Smooth muscle cell (in vitro differentiated cells): ENCODE data around the gene CALD1. TPM values are rescaled to one million over a fixed set of nuclear protein-coding genes. Genes with fewer than 3 reads are reported as not detected.

Source experiments
- DNase-seq: peaks from one replicate; lab custom pipeline; 2025; ENCODE audit not compliant: unreplicated experiment; lab: John Stamatoyannopoulos, UW
- H2AFZ ChIP-seq: fragments of 200-600 bp; sonication (generic); 2 replicates; pipeline ENCODE4 v1.6.0; 2016; ENCODE audit warnings: antibody characterized with exemption, low read depth, mild to moderate bottlenecking
- H3F3A ChIP-seq: fragments of 200-600 bp; sonication (generic); 2 replicates; pipeline ENCODE4 v1.6.0; 2017; ENCODE audit warnings: antibody characterized with exemption, low read depth
- H3K27ac ChIP-seq: fragments of 200-600 bp; sonication (generic); 2 replicates; pipeline ENCODE4 v1.5.1; 2016; ENCODE audit warnings: low read depth, mild to moderate bottlenecking
- H3K27me3 ChIP-seq: fragments of 200-600 bp; sonication (generic); 2 replicates; pipeline ENCODE4 v1.6.1; 2016; ENCODE audit warnings: low read depth, mild to moderate bottlenecking
- H3K36me3 ChIP-seq: fragments of 200-600 bp; sonication (generic); 2 replicates; pipeline ENCODE4 v1.5.1; 2016; ENCODE audit warnings: low read depth
- H3K4me1 ChIP-seq: fragments of 200-600 bp; sonication (generic); 2 replicates; pipeline ENCODE4 v1.5.1; 2016; ENCODE audit warnings: low read depth
- H3K4me2 ChIP-seq: fragments of 200-600 bp; sonication (generic); 2 replicates; pipeline ENCODE4 v1.6.0; 2016; ENCODE audit warnings: mild to moderate bottlenecking
- H3K4me3 ChIP-seq: fragments of 200-600 bp; sonication (generic); 2 replicates; pipeline ENCODE4 v1.5.1; 2016; ENCODE audit warnings: mild to moderate bottlenecking
- H3K79me2 ChIP-seq: fragments of 200-600 bp; sonication (generic); 2 replicates; pipeline ENCODE4 v1.6.0; 2016; ENCODE audit warnings: low read depth, mild to moderate bottlenecking
- H3K9ac ChIP-seq: fragments of 200-600 bp; sonication (generic); 2 replicates; pipeline ENCODE4 v1.6.0; 2016; ENCODE audit warnings: low read depth
- H3K9me3 ChIP-seq: fragments of 200-600 bp; sonication (generic); replicated peaks from 2 replicates; pipeline ENCODE4 v1.5.1; 2016; ENCODE audit warnings: low read depth
- H4K20me1 ChIP-seq: fragments of 200-600 bp; sonication (generic); 2 replicates; pipeline ENCODE4 v1.6.0; 2016; ENCODE audit warnings: low read depth
- WGBS: methylation state at CpG from one replicate; pipeline ENCODE4 v1.1.7; 2016; ENCODE audit warnings: low lambda C conversion rate; 5-methylcytosine and 5-hydroxymethylcytosine counted together
- polyA plus RNA-seq: library from polyadenylated mRNA; unstranded; fragments of >200 nt; fragmentation: Nextera tagmentation; extraction: Ambion mirVana; gene quantifications from 2 replicates; pipeline ENCODE4 v1.2.1, GENCODE V29; 2016
- total RNA-seq: library from RNA; depleted of rRNA; stranded (reverse); fragments of >200 nt; gene quantifications from 2 replicates; pipeline ENCODE4 v1.2.3, GENCODE V29; 2014
- TF ChIP-seq, protein P1 (sequence below): fragments of 200-600 bp; sonication (generic); IDR thresholded peaks from 2 replicates; pipeline ENCODE4 v1.5.1; 2017; ENCODE audit warnings: borderline replicate concordance, mild to moderate bottlenecking, antibody characterized with exemption; ENCODE audit not compliant: insufficient read depth, poor library complexity, severe bottlenecking

Gene CALD1
- total and polyA plus RNA-seq, 2 experiments from 2014 or later: 948 to 1,552 TPM

DNA sequence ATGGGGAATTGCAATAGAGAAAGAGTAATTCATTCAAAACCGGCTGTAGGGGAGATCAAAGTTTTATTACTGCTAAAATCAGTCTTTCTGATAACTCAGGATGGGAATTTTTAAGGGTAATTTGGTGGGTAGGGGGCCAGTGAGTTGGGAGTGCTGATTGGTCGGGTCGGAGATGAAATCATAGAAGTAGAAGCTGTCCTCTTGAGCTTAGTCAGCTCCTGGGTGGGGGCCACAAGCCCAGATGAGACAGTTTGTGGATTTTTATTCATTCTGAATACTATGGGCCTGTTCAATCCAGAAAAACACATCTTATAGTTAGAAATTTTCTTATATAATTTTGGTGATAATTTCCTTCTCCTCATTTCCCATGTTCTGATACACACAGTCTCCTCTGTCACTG, 25.4 kb downstream of the CALD1 start:
- H3K9me3 ChIP-seq: no peaks in the 10 kb centered on the region
- H3K9ac ChIP-seq: no peak overlapping the region
- peaks cover 100% of the 10 kb centered on the region for H3K79me2 ChIP-seq
- no peak overlapping the region for H2AFZ ChIP-seq
- peak overlapping the region; percentile 70 for H3K27ac ChIP-seq
- H3K4me3 ChIP-seq: no peak overlapping the region
- H3K4me1 ChIP-seq: peaks cover 17% of the 10 kb centered on the region
- TF ChIP-seq, protein P1, sequence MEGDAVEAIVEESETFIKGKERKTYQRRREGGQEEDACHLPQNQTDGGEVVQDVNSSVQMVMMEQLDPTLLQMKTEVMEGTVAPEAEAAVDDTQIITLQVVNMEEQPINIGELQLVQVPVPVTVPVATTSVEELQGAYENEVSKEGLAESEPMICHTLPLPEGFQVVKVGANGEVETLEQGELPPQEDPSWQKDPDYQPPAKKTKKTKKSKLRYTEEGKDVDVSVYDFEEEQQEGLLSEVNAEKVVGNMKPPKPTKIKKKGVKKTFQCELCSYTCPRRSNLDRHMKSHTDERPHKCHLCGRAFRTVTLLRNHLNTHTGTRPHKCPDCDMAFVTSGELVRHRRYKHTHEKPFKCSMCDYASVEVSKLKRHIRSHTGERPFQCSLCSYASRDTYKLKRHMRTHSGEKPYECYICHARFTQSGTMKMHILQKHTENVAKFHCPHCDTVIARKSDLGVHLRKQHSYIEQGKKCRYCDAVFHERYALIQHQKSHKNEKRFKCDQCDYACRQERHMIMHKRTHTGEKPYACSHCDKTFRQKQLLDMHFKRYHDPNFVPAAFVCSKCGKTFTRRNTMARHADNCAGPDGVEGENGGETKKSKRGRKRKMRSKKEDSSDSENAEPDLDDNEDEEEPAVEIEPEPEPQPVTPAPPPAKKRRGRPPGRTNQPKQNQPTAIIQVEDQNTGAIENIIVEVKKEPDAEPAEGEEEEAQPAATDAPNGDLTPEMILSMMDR: no peak
- H3K27me3 ChIP-seq: no peaks in the 10 kb centered on the region
- 90% methylated on average over 3 of the region's 3 CpGs for WGBS
- DNase-seq: no peak
- H3K4me2 ChIP-seq: peak overlapping the region; percentile 54
- H4K20me1 ChIP-seq: peaks cover 100% of the 10 kb centered on the region
- H3F3A ChIP-seq: peaks cover 17% of the 10 kb centered on the region
- H3K36me3 ChIP-seq: peaks cover 8% of the 10 kb centered on the region

DNA sequence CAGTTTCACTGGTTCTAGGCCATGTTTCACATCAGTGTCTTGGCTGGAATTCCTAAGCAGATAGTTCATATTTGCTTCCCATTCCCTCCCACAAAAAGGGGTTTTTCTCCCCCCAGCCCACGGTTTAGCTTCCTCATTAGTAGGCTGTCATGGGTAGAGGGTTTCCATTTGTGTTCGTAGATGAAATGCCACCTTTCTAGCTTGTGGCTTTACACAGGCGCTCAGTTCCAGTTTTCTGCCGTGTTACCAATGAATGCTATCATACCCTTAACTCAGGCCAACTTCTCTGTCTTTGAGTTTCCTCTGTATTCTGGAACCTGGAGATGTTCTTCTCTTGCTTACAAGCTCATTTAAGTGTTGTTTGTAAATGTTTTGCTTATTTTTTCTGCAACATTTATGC, 26.8 kb downstream of the CALD1 start:
- H3K36me3 ChIP-seq: peaks cover 8% of the 10 kb centered on the region
- peaks cover 9% of the 10 kb centered on the region for H3K4me1 ChIP-seq

DNA sequence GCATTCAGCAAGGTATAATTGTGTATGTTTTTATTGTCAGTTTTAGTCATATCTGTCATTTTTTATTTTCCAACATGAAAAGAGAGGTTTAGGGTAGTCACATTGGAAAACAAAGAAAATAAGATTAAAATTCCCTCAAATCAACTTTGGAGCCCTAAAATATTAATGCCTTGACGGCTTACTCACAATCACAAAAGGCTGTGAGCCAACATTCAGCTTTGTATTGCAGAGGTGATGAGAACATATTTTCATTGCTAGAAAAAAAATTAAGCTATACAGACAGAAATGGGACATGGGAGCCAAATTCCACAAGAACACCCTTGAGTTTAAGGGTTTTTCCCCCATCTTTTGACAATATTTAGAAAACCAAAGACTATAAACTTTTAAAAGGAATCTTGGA, 30.2 kb downstream of the CALD1 start:
- Histone ChIP-seq H3K36me3 (peaks cover 8% of the 10 kb centered on the region), H2AFZ (no peak overlapping the region), H3K79me2 (peaks cover 100% of the 10 kb centered on the region), H4K20me1 (peaks cover 100% of the 10 kb centered on the region), H3F3A (peaks cover 30% of the 10 kb centered on the region), H3K4me2 (no peak overlapping the region), H3K9ac (no peak overlapping the region), H3K4me1 (peaks cover 23% of the 10 kb centered on the region), H3K4me3 (no peak overlapping the region), H3K27me3 (no peaks in the 10 kb centered on the region), H3K9me3 (no peaks in the 10 kb centered on the region), H3K27ac (peak overlapping the region; percentile 49)
- TF ChIP-seq, protein P1: no peak
- WGBS: 100% methylated on average over 1 of the region's 1 CpG
- DNase-seq: no peak

More for the DNA sequence above, 26.8 kb downstream of the CALD1 start:
- H3F3A ChIP-seq: peaks cover 24% of the 10 kb centered on the region
- no peak overlapping the region for H3K9ac ChIP-seq
- DNase-seq: no peak
- TF ChIP-seq, protein P1: no peak
- H3K4me3 ChIP-seq: no peak overlapping the region
- peak overlapping the region; percentile 15 for H3K27ac ChIP-seq
- H3K9me3 ChIP-seq: no peaks in the 10 kb centered on the region
- H3K4me2 ChIP-seq: no peak overlapping the region
- peaks cover 100% of the 10 kb centered on the region for H3K79me2 ChIP-seq
- H4K20me1 ChIP-seq: peaks cover 100% of the 10 kb centered on the region
- no peaks in the 10 kb centered on the region for H3K27me3 ChIP-seq
- 91% methylated on average over 4 of the region's 4 CpGs for WGBS
- no peak overlapping the region for H2AFZ ChIP-seq

DNA sequence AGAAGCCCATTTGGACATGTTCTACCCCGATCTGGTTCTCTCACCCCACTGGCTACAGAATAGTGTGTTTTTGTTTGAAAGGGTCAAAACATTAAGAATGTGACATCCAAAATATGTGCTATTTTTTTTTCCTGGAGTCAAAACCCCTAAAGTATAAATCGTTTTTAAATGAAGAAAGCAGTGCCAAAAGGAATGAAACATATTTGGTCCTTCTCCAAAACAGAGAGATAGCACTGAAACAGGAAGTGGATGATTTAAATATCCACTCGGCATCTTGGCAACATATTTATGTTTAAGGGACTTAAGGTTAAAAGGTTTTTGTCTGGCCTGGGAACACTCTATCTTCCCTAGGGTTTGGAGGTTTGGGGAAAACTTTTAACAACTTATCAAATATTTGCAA, 32.3 kb downstream of the CALD1 start:
- DNase-seq: no peak
- H4K20me1 ChIP-seq: peaks cover 100% of the 10 kb centered on the region
- no peaks in the 10 kb centered on the region for H3K27me3 ChIP-seq
- H3K9me3 ChIP-seq: no peaks in the 10 kb centered on the region
- H3K9ac ChIP-seq: no peak overlapping the region
- H3K79me2 ChIP-seq: peaks cover 100% of the 10 kb centered on the region
- peaks cover 29% of the 10 kb centered on the region for H3F3A ChIP-seq
- TF ChIP-seq, protein P1: no peak
- H3K4me3 ChIP-seq: no peak overlapping the region
- H3K36me3 ChIP-seq: no peaks in the 10 kb centered on the region
- peak overlapping the region; percentile 75 for H3K4me2 ChIP-seq
- H3K4me1 ChIP-seq: peaks cover 21% of the 10 kb centered on the region
- 53% methylated on average over 3 of the region's 3 CpGs for WGBS
- H2AFZ ChIP-seq: no peak overlapping the region
- peak overlapping the region; percentile 98 for H3K27ac ChIP-seq
